PC-3 (cell line): Measurements from ENCODE around the gene GALNT3. TPM values are rescaled to one million over a fixed set of nuclear protein-coding genes. Genes with fewer than 3 reads are reported as not detected.

Experiments
- ATAC-seq: fragments of 200-7000 bp; cut with Tn5 transposase; 2 replicates; pipeline ENCODE4 v1.9.1; 2020; ENCODE audit warnings: mild to moderate bottlenecking, moderate library complexity
- BruUV-seq: library from RNA; stranded (reverse); fragments of 400-500 nt; replicated peaks from 2 replicates; lab custom pipeline; 2021; lab: Mats Ljungman, UMichigan
- CTCF ChIA-PET: fragments of 300-600 bp; sonication (Branson Sonifier 250); formaldehyde crosslinking; loops from one replicate; lab custom pipeline; 2022; ENCODE audit warnings: antibody characterized with exemption; lab: Charles Lee
- POLR2A ChIA-PET: fragments of 300-600 bp; sonication (Branson Sonifier 250); formaldehyde crosslinking; loops from one replicate; lab custom pipeline; 2022; ENCODE audit warnings: antibody characterized with exemption; ENCODE audit not compliant: unreplicated experiment; lab: Charles Lee
- DNase-seq: peaks from one replicate; pipeline ENCODE4 v3.0.0-alpha.2; 2015
- H2AFZ ChIP-seq: fragments of 300-600 bp; sonication (generic); 2 replicates; pipeline ENCODE4 v1.6.0; 2016; ENCODE audit warnings: antibody characterized with exemption, low read length
- H3F3A ChIP-seq: fragments of 300-600 bp; sonication (generic); one replicate; pipeline ENCODE4 v1.6.0; 2017; ENCODE audit warnings: antibody characterized with exemption, low read length, control low read depth, mild to moderate bottlenecking; ENCODE audit not compliant: unreplicated experiment
- H3K27ac ChIP-seq: fragments of 300-600 bp; sonication (generic); 2 replicates; pipeline ENCODE4 v1.5.1; 2016; ENCODE audit warnings: mild to moderate bottlenecking, low read length
- H3K27me3 ChIP-seq: fragments of 300-600 bp; sonication (generic); 2 replicates; pipeline ENCODE4 v1.6.1; 2016; ENCODE audit warnings: low read length, mixed read lengths
- H3K36me3 ChIP-seq: fragments of 300-600 bp; sonication (generic); 2 replicates; pipeline ENCODE4 v1.6.1; 2016; ENCODE audit warnings: low read depth, mixed run types, low read length, mixed read lengths
- H3K4me1 ChIP-seq: fragments of 300-600 bp; sonication (generic); 2 replicates; pipeline ENCODE4 v1.5.1; 2016; ENCODE audit warnings: low read length; ENCODE audit not compliant: insufficient read depth
- H3K4me2 ChIP-seq: fragments of 300-600 bp; sonication (generic); 2 replicates; pipeline ENCODE4 v1.6.0; 2016; ENCODE audit warnings: low read length
- H3K4me3 ChIP-seq: fragments of 300-600 bp; sonication (generic); 2 replicates; pipeline ENCODE4 v1.5.1; 2016; ENCODE audit warnings: mild to moderate bottlenecking, low read length, mixed read lengths
- H3K79me2 ChIP-seq: fragments of 300-600 bp; sonication (generic); 2 replicates; pipeline ENCODE4 v1.6.1; 2017; ENCODE audit warnings: low read length, mixed read lengths
- H3K9ac ChIP-seq: fragments of 300-600 bp; sonication (generic); 2 replicates; pipeline ENCODE4 v1.6.0; 2016; ENCODE audit warnings: mild to moderate bottlenecking, low read length
- H3K9me2 ChIP-seq: fragments of 300-600 bp; sonication (generic); replicated peaks from 2 replicates; pipeline ENCODE4 v1.6.1; 2016; ENCODE audit warnings: mixed run types, low read length, mixed read lengths
- H3K9me3 ChIP-seq: fragments of 300-600 bp; sonication (generic); 2 replicates; pipeline ENCODE4 v1.6.1; 2016; ENCODE audit warnings: low read length, mixed read lengths
- H4K20me1 ChIP-seq: fragments of 300-600 bp; sonication (generic); 2 replicates; pipeline ENCODE4 v1.6.1; 2016; ENCODE audit warnings: low read length, mixed read lengths
- CTCF ChIP-seq: fragments of 300-600 bp; sonication (generic); conservative IDR thresholded peaks from 2 replicates; pipeline ENCODE4 v1.5.1; 2017; ENCODE audit warnings: antibody characterized with exemption, low read depth, mild to moderate bottlenecking, low read length
- EZH2 ChIP-seq: fragments of 300-600 bp; sonication (generic); IDR thresholded peaks from one replicate; pipeline ENCODE4 v1.6.1; 2017; ENCODE audit warnings: antibody characterized with exemption, mild to moderate bottlenecking, low read length; ENCODE audit not compliant: unreplicated experiment
- EZH2phosphoT487 ChIP-seq: fragments of 300-600 bp; sonication (generic); IDR thresholded peaks from 2 replicates; pipeline ENCODE4 v1.6.1; 2018; ENCODE audit warnings: mild to moderate bottlenecking, antibody characterized with exemption, low read length, borderline replicate concordance
- intact Hi-C: fragments of 100-400 bp; cut with micrococcal nuclease; formaldehyde crosslinking; loops from 2 replicates; pipeline ENCODE4 v1.9.0; 2023
- total RNA-seq: library from RNA; depleted of rRNA; stranded (reverse); fragments of >200 nt; gene quantifications from 2 replicates; pipeline ENCODE4 v1.2.3, GENCODE V29; 2014

GALNT3 gene
- total RNA-seq, 1 experiment from 2014 or later, result 44.8 TPM

GRCh38 chr2:165794536-165794928 lies 485 bp upstream of the GALNT3 start:
- POLR2A ChIA-PET, result interaction anchor here (0.6 to 2.6 kb wide), 5 partner anchors 17 to 600 kb away, joined by 3 to 11 read pairs (median 7); partner anchors contain the start of gene SCN9A
- Histone ChIP-seq H3K79me2 (peaks cover 43% of the 10 kb centered on the region), H3K27ac (peak overlapping the region; percentile 80), H3K4me3 (peak overlapping the region; percentile 81), H3K9me2 (no peaks in the 10 kb centered on the region), H3K9me3 (no peaks in the 10 kb centered on the region), H4K20me1 (peaks cover 10% of the 10 kb centered on the region; the same call in 1 of the 2 replicates), H3K4me1 (peaks cover 42% of the 10 kb centered on the region), H2AFZ (peak overlapping the region; percentile 89), H3K36me3 (no peaks in the 10 kb centered on the region), H3F3A (no peaks in the 10 kb centered on the region), H3K27me3 (no peaks in the 10 kb centered on the region), H3K4me2 (peak overlapping the region; percentile 91), H3K9ac (peak overlapping the region; percentile 86)
- DNase-seq (peak; percentile 82), ATAC-seq (peak; percentile 54)
- BruUV-seq, result TSS peak; percentile 18
- TF ChIP-seq EZH2phosphoT487 (no peak), CTCF (peak; percentile 24; the same call in 1 of the 2 replicates)
- CTCF ChIA-PET, result interaction anchor here (1.0 to 1.7 kb wide), 3 partner anchors 17 to 80 kb away, joined by 5 to 24 read pairs (median 6); no protein-coding TSS in a partner anchor
- intact Hi-C loops, result loop anchor here (1.0 kb wide), 3 partner anchors 16 to 80 kb away; no protein-coding TSS in a partner anchor

- 0 out of 2 replicates have a peak, but pooled peaks cover 2% of the 10 kb centered on the region for H3K36me3 ChIP-seq
- intact Hi-C loops, result loop anchor here (1.0 to 2.0 kb wide), 2 partner anchors 160 to 386 kb away; partner anchors contain the start of gene TTC21B
- TF ChIP-seq EZH2phosphoT487, result no peak
- no peak for TF ChIP-seq EZH2
- no peak for TF ChIP-seq CTCF
- peak overlapping the region; percentile 91 for H3K4me2 ChIP-seq
- peak overlapping the region; percentile 80 for H3K27ac ChIP-seq
- H3K9ac ChIP-seq, result peak overlapping the region; percentile 86
- ChIA-PET POLR2A (interaction anchor here (1.0 to 2.6 kb wide), 3 partner anchors 15 to 159 kb away, joined by 7 to 11 read pairs (median 7); no protein-coding TSS in a partner anchor), CTCF (interaction anchor here (0.6 to 1.7 kb wide), 4 partner anchors 15 to 952 kb away, joined by 5 to 24 read pairs (median 6); partner anchors contain the start of gene COBLL1)
- H3K4me3 ChIP-seq, result peak overlapping the region; percentile 81
- no peaks in the 10 kb centered on the region for H3K27me3 ChIP-seq
- peaks cover 10% of the 10 kb centered on the region; the same call in 1 of the 2 replicates for H4K20me1 ChIP-seq
- H3F3A ChIP-seq, result no peaks in the 10 kb centered on the region
- peak overlapping the region; percentile 89 for H2AFZ ChIP-seq
- peaks cover 42% of the 10 kb centered on the region for H3K4me1 ChIP-seq
- H3K9me3 ChIP-seq, result no peaks in the 10 kb centered on the region
- peaks cover 56% of the 10 kb centered on the region for H3K79me2 ChIP-seq
- peak; percentile 95 for DNase-seq
- peak; percentile 53 for ATAC-seq
- BruUV-seq, result TSS peak; percentile 79
- no peaks in the 10 kb centered on the region for H3K9me2 ChIP-seq
These were observed 777 bp downstream of the GALNT3 start for GRCh38 chr2:165793161-165793778.
